HFFc6 (cell line): ENCODE data around the gene ZNF618. TPM values are rescaled to one million over a fixed set of nuclear protein-coding genes. Genes with fewer than 3 reads are reported as not detected.

Experiments
- DNase-seq: peaks from one replicate; pipeline ENCODE4 v3.0.0-alpha.2; 2018
- H3K27ac Mint-ChIP-seq: 2 replicates; pipeline ENCODE4 v1.8.0; 2020; ENCODE audit warnings: mild to moderate bottlenecking, mixed read lengths
- H3K27me3 Mint-ChIP-seq: 2 replicates; pipeline ENCODE4 v1.8.0; 2021; ENCODE audit warnings: mild to moderate bottlenecking, moderate library complexity, mixed read lengths; ENCODE audit not compliant: insufficient read depth
- H3K36me3 Mint-ChIP-seq: 2 replicates; pipeline ENCODE4 v1.8.0; 2021; ENCODE audit warnings: low read depth, mixed read lengths
- H3K4me1 Mint-ChIP-seq: 2 replicates; pipeline ENCODE4 v1.8.0; 2020; ENCODE audit warnings: low read depth, mixed read lengths
- H3K4me3 Mint-ChIP-seq: 2 replicates; pipeline ENCODE4 v1.8.0; 2020; ENCODE audit warnings: mild to moderate bottlenecking, moderate library complexity, mixed read lengths
- H3K9me3 Mint-ChIP-seq: 2 replicates; pipeline ENCODE4 v1.8.0; 2020; ENCODE audit warnings: mild to moderate bottlenecking, mixed read lengths
- total RNA-seq, 6 experiments: library from RNA; stranded (reverse); fragmentation: NEBNext Ultra II Directional; extraction: Animal tissue kit (Norgen Biotek cat#: 25700); gene quantifications; 2 replicates in 1 of 6; 3 replicates in 5 of 6; pipeline ENCODE4 v1.2.3, GENCODE V29; 2021
- TF ChIP-seq, protein P1 (sequence below): fragments of 200-600 bp; sonication (generic); IDR thresholded peaks from 2 replicates; pipeline ENCODE4 v1.5.0; 2021; ENCODE audit warnings: antibody characterized with exemption, mild to moderate bottlenecking

Gene ZNF618
- total RNA-seq, 6 experiments from 2014 or later: 9.4 to 13.6 (median 11.5) TPM

DNA sequence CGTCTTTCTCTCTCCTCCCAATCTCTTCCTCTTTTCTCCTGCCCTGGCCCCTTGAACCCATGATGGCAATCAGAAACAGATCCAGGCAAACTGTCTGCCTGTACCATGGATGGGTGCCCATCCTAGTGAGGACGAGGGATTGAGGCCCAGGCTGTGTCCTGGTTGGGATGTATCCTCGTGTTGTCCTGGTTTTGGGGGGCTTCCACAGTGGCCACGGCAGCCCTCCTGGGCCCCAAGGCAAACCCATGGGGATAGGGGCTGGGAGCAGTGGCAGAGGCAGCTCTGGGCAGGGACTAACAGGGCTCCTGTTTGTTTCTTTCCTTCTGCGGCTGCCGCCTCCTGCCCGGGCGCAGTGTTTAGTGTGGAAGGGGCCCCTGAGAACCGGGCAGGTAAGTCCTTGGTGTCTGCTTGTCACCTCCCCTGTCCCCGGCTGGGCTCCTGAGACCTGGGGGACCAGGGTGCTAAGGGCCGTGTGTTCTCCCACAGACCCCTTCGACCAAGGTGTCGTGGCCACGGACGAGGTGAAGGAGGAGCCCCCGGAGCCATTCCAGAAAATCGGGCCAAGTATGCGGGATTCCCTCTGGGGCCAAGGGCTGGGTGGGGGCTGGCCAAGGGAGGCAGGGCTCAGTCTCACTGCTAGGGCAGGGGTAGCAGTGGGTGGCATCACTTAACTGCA is 132.0 kb downstream of the ZNF618 start:
- Mint-ChIP-seq H3K27ac (no peak overlapping the region), H3K36me3 (peaks cover 29% of the 10 kb centered on the region), H3K9me3 (no peaks in the 10 kb centered on the region), H3K4me1 (no peaks in the 10 kb centered on the region), H3K4me3 (no peak overlapping the region), H3K27me3 (peaks cover 5% of the 10 kb centered on the region)
- TF ChIP-seq, protein P1, sequence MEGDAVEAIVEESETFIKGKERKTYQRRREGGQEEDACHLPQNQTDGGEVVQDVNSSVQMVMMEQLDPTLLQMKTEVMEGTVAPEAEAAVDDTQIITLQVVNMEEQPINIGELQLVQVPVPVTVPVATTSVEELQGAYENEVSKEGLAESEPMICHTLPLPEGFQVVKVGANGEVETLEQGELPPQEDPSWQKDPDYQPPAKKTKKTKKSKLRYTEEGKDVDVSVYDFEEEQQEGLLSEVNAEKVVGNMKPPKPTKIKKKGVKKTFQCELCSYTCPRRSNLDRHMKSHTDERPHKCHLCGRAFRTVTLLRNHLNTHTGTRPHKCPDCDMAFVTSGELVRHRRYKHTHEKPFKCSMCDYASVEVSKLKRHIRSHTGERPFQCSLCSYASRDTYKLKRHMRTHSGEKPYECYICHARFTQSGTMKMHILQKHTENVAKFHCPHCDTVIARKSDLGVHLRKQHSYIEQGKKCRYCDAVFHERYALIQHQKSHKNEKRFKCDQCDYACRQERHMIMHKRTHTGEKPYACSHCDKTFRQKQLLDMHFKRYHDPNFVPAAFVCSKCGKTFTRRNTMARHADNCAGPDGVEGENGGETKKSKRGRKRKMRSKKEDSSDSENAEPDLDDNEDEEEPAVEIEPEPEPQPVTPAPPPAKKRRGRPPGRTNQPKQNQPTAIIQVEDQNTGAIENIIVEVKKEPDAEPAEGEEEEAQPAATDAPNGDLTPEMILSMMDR: no peak
- no peak for DNase-seq

DNA sequence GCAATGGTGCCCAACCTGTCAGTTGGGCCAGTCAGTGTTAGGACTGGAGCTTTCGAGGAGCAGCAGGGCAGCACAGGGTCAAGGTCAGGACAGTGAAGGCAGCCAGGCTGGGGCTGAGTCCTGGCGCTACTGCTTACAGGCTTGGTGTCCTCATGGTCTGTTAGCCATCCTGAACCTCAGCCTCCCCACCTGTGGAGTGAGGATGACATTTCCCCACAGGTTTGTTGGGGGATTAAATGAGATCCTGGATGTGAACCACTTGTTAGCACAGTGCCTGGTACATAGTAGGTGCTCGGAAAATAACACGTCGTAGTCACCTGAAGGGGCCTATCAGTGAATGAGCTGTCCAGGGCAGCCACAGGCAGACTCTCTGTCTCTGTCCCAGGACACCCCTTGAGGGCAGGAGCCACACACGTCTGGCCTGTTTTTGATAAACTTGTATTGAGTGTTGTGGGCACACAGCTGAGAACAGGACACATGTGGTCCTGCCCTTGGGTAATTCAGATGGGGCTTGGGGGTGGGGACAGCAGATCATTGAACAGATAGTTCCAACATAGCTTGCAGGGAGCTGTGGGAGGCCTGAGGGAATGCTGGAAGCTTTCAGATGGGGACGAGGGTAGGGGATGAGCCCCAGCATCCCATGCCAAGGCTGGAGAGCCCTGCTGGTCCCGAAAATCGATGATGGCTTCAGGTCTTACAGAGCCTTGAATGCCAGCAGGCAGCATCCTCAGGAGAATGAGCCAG is 132.7 kb downstream of the ZNF618 start:
- H3K27ac Mint-ChIP-seq: no peak overlapping the region

DNA sequence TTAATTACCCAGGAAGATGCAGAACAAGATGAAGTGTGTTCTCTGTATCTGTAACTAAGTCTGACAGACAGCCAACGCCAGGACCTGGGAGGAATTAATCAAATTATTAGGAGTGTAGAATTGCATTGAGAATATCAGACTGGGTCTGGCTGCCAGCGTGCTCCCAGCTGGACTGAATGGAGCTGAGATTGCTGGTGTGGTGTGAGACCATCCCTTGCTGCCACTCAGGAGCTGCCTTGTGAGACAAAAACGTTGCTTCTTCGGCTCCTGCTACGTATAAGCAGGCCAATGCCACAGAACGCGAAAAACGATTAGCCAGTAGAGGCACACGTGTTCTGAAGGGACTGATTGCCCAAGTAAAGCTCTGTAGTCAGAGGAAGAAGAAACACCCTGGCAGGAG is 135.2 kb downstream of the ZNF618 start:
- H3K4me1 Mint-ChIP-seq: no peaks in the 10 kb centered on the region
- TF ChIP-seq, protein P1: no peak
- H3K27ac Mint-ChIP-seq: no peak overlapping the region
- H3K4me3 Mint-ChIP-seq: no peak overlapping the region
- H3K36me3 Mint-ChIP-seq: peaks cover 38% of the 10 kb centered on the region
- H3K9me3 Mint-ChIP-seq: no peaks in the 10 kb centered on the region
- DNase-seq: no peak
- H3K27me3 Mint-ChIP-seq: peaks cover 8% of the 10 kb centered on the region

More for the DNA sequence above, 132.7 kb downstream of the ZNF618 start:
- peaks cover 5% of the 10 kb centered on the region for H3K27me3 Mint-ChIP-seq
- H3K4me3 Mint-ChIP-seq: no peak overlapping the region
- no peak for DNase-seq
- H3K4me1 Mint-ChIP-seq: no peaks in the 10 kb centered on the region
- TF ChIP-seq, protein P1: no peak
- H3K9me3 Mint-ChIP-seq: no peaks in the 10 kb centered on the region
- peaks cover 31% of the 10 kb centered on the region for H3K36me3 Mint-ChIP-seq

DNA sequence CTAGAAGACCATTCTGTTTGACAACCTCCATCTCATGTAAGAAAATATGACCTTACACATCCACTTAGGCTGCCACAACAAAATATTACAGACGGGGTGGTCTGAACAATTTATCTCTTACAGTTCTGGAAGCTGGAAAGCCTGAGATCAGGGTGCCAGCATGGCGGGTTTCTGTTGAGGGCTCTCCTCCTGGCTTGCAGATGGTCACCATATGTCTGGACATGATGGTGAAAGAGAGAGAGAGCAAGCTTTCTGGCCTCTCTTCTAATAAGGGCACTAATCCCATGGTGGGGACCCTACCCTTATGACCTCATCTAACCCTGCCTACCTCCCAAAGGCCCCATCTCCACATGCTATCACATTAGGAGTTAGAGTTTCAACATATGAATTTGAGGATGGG is 136.0 kb downstream of the ZNF618 start:
- H3K27me3 Mint-ChIP-seq: peaks cover 8% of the 10 kb centered on the region
- TF ChIP-seq, protein P1: no peak
- no peak overlapping the region for H3K4me3 Mint-ChIP-seq
- DNase-seq: no peak
- no peaks in the 10 kb centered on the region for H3K4me1 Mint-ChIP-seq
- H3K9me3 Mint-ChIP-seq: no peaks in the 10 kb centered on the region
- peaks cover 38% of the 10 kb centered on the region for H3K36me3 Mint-ChIP-seq
- H3K27ac Mint-ChIP-seq: no peak overlapping the region

DNA sequence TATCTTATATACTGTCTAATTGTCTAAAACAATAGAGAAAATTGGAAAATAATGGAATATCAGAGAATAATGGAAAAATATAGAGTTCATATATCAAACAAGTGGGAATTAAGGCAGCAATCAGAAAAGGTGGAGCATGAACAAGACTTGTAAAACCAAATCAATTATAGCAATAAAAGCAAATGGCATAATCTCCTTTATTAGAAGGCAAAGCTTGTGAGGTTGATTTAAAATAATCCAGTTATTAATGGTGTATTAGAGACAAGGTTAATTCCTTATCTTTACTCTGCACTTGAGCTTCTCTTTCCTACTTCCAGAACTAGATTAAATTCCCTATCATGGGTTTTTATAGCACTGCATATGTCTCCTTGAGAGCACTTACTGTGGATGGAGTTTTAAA is 137.9 kb downstream of the ZNF618 start:
- Mint-ChIP-seq H3K27me3 (peaks cover 8% of the 10 kb centered on the region; the same call in 1 of the 2 replicates), H3K27ac (no peak overlapping the region), H3K4me3 (no peak overlapping the region), H3K9me3 (no peaks in the 10 kb centered on the region), H3K4me1 (no peaks in the 10 kb centered on the region), H3K36me3 (peaks cover 38% of the 10 kb centered on the region)
- TF ChIP-seq, protein P1: no peak
- no peak for DNase-seq
